Activated T-helper 1 cell treated with anti-CD3 and anti-CD28 coated beads, Interleukin-2, amount 50 U/mL, for 16 hours (primary cell): ENCODE data around the gene TBX1.
"Not testable (repeated sequence)": the region's sequence is repeated elsewhere in the genome, so short reads cannot be mapped to it uniquely, and the experiment has no call there.

Experiments
- DNase-seq, 2 donors: peaks; one replicate each; pipeline ENCODE4 v3.0.0-alpha.2; 2020; ENCODE audit warnings: low read depth in 1 of 2, low spot score in 1 of 2

The TBX1 gene

GRCh38 chr22:19779685-19780268 is 19.2 kb downstream of the TBX1 start:
- no peak for DNase-seq

GRCh38 chr22:19782533-19782932 is 22.0 kb downstream of the TBX1 start:
- no peak for DNase-seq

- no peak for DNase-seq
Measured at GRCh38 chr22:19783586-19784383, 23.2 kb downstream of the TBX1 start.

GRCh38 chr22:19784384-19785175 is 24.0 kb downstream of the TBX1 start:
- no peak for DNase-seq

GRCh38 chr22:19785461-19786263 is 25.1 kb downstream of the TBX1 start:
- DNase-seq = no peak

GRCh38 chr22:19786264-19786585 is 25.6 kb downstream of the TBX1 start:
- no peak for DNase-seq

GRCh38 chr22:19786959-19787848 is 26.6 kb downstream of the TBX1 start:
- DNase-seq = no peak

- DNase-seq = no peak
Measured at GRCh38 chr22:19787849-19788141, 27.2 kb downstream of the TBX1 start.

- DNase-seq = no peak
Measured at GRCh38 chr22:19788661-19789225, 28.2 kb downstream of the TBX1 start.

- DNase-seq = no peak
Measured at GRCh38 chr22:19789406-19789805, 28.8 kb downstream of the TBX1 start.

GRCh38 chr22:19789828-19790227 is 29.2 kb downstream of the TBX1 start:
- no peak for DNase-seq

GRCh38 chr22:19791243-19791642 is 30.7 kb downstream of the TBX1 start:
- DNase-seq = no peak

- DNase-seq = no peak
Measured at GRCh38 chr22:19791894-19792293, 31.3 kb downstream of the TBX1 start.

GRCh38 chr22:19792383-19792896 is 31.9 kb downstream of the TBX1 start:
- not testable (repeated sequence) for DNase-seq

- DNase-seq = no peak
Measured at GRCh38 chr22:19793161-19793560, 32.6 kb downstream of the TBX1 start.

- no peak for DNase-seq
Measured at GRCh38 chr22:19793661-19794310, 33.2 kb downstream of the TBX1 start.

- DNase-seq = no peak
Measured at GRCh38 chr22:19795617-19796008, 35.0 kb downstream of the TBX1 start.

- no peak for DNase-seq
Measured at GRCh38 chr22:19796160-19796559, 35.6 kb downstream of the TBX1 start.
